Spleen (tissue), 7 donors: ENCODE measurements around the gene LNPEP.

ENCODE experiments used
- POLR2A ChIP-seq, 3 donors: fragments of 450-650 bp; IDR thresholded peaks; one replicate each; pipeline ENCODE4 v1.5.1; 2017; ENCODE audit warnings: antibody characterized with exemption in 3 of 3, mild to moderate bottlenecking in 1 of 3
- TF ChIP-seq, protein P1 (sequence below), 11 experiments: fragments of 200-600 bp in 7 of 11; fragments of 450-650 bp in 4 of 11; sonication (generic) in 4 of 11; IDR thresholded peaks in 8 of 11; conservative IDR thresholded peaks in 3 of 11; 1 replicate in 7 of 11; 2 replicates in 4 of 11; pipeline versions ENCODE4 v1.4.0 to v1.8.0; 2016 to 2021; ENCODE audit warnings: antibody characterized with exemption in 11 of 11, inconsistent platforms in 4 of 11, mild to moderate bottlenecking in 1 of 11
- donor health status: DM: no; HTN: no; CAD: no; lungs with moderate emphysema.
- donor health status: DM: no; HTN: no; CAD: no.
- donor health status: DM: no; HTN: no; CAD: no.

DNA sequence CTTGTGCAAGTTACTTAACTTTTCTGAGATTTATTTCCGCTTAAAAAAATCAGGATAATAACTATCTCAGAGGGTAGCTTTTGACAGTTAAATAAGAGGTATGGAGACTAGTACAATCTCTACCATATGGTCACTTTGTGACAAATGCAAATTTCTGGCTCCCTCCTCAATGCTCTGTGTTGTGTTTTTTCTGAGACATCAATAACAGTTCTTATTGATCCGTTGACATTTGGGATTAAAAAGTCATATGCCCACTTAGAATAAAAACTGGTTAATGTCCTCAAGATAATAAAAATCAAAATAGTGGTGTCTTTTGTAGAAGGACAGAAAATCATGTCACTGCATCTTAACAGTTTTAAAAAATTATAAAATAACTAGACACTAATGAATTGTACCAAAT, 24.7 kb upstream of the LNPEP start:
- TF ChIP-seq, protein P1, sequence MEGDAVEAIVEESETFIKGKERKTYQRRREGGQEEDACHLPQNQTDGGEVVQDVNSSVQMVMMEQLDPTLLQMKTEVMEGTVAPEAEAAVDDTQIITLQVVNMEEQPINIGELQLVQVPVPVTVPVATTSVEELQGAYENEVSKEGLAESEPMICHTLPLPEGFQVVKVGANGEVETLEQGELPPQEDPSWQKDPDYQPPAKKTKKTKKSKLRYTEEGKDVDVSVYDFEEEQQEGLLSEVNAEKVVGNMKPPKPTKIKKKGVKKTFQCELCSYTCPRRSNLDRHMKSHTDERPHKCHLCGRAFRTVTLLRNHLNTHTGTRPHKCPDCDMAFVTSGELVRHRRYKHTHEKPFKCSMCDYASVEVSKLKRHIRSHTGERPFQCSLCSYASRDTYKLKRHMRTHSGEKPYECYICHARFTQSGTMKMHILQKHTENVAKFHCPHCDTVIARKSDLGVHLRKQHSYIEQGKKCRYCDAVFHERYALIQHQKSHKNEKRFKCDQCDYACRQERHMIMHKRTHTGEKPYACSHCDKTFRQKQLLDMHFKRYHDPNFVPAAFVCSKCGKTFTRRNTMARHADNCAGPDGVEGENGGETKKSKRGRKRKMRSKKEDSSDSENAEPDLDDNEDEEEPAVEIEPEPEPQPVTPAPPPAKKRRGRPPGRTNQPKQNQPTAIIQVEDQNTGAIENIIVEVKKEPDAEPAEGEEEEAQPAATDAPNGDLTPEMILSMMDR (IDR thresholded peaks at IDR 0.05 in 8 of 11, conservative IDR thresholded peaks at IDR 0.05 in 3 of 11), result no peak
- TF ChIP-seq POLR2A (IDR thresholded peaks at IDR 0.05), result no peak
